GM23338 (cell line): Measurements from ENCODE around the gene ECPAS. TPM values are rescaled to one million over a fixed set of nuclear protein-coding genes. Genes with fewer than 3 reads are reported as not detected.

Source experiments
- ATAC-seq: fragments of 200-7000 bp; cut with Tn5 transposase; 3 replicates; pipeline ENCODE4 v1.9.1; 2020
- DNase-seq: peaks from one replicate; pipeline ENCODE4 v3.0.0-alpha.2; 2015; ENCODE audit warnings: low spot score
- H2AFZ ChIP-seq: fragments of 200-600 bp; sonication (generic); 2 replicates; pipeline ENCODE4 v1.8.0; 2016; ENCODE audit warnings: antibody characterized with exemption, mild to moderate bottlenecking, moderate library complexity
- H3F3A ChIP-seq: fragments of 200-600 bp; sonication (generic); replicated peaks from 2 replicates; pipeline ENCODE4 v1.8.0; 2017; ENCODE audit warnings: antibody characterized with exemption, mixed run types, low read depth
- H3K27ac ChIP-seq: fragments of 200-600 bp; sonication (generic); 2 replicates; pipeline ENCODE4 v1.6.1; 2016; ENCODE audit warnings: low read depth
- H3K27me3 ChIP-seq: fragments of 200-600 bp; sonication (generic); 2 replicates; pipeline ENCODE4 v1.8.0; 2016; ENCODE audit warnings: mild to moderate bottlenecking, mixed run types, moderate library complexity; ENCODE audit not compliant: insufficient read depth
- H3K36me3 ChIP-seq: fragments of 200-600 bp; sonication (generic); 2 replicates; pipeline ENCODE4 v1.8.0; 2016; ENCODE audit warnings: mild to moderate bottlenecking; ENCODE audit not compliant: insufficient read depth
- H3K4me1 ChIP-seq: fragments of 200-600 bp; sonication (generic); 2 replicates; pipeline ENCODE4 v1.8.0; 2016; ENCODE audit warnings: mild to moderate bottlenecking, moderate library complexity; ENCODE audit not compliant: insufficient read depth
- H3K4me2 ChIP-seq: fragments of 200-600 bp; sonication (generic); 2 replicates; pipeline ENCODE4 v1.7.1; 2017; ENCODE audit warnings: mixed run types
- H3K4me3 ChIP-seq: fragments of 200-600 bp; sonication (generic); 2 replicates; pipeline ENCODE4 v1.6.1; 2016; ENCODE audit warnings: mixed run types
- H3K79me2 ChIP-seq: fragments of 200-600 bp; sonication (generic); replicated peaks from 2 replicates; pipeline ENCODE4 v1.8.0; 2017; ENCODE audit warnings: mild to moderate bottlenecking; ENCODE audit not compliant: insufficient read depth
- H3K9me2 ChIP-seq: fragments of 200-600 bp; sonication (generic); 2 replicates; pipeline ENCODE4 v1.8.0; 2017; ENCODE audit not compliant: insufficient read depth
- H4K20me1 ChIP-seq: fragments of 200-600 bp; sonication (generic); replicated peaks from 2 replicates; pipeline ENCODE4 v1.8.0; 2017; ENCODE audit warnings: mild to moderate bottlenecking; ENCODE audit not compliant: insufficient read depth
- H3K27ac Mint-ChIP-seq: 2 replicates; pipeline ENCODE4 v1.8.0; 2020; ENCODE audit warnings: inconsistent platforms, mild to moderate bottlenecking, moderate library complexity, mixed read lengths
- H3K27me3 Mint-ChIP-seq: 3 replicates; pipeline ENCODE4 v1.8.0; 2022; ENCODE audit warnings: low read depth, mild to moderate bottlenecking, moderate library complexity, mixed read lengths, inconsistent platforms; ENCODE audit not compliant: insufficient read depth, poor library complexity
- H3K36me3 Mint-ChIP-seq: 3 replicates; pipeline ENCODE4 v1.8.0; 2021; ENCODE audit warnings: low read depth, mild to moderate bottlenecking, inconsistent platforms, moderate library complexity, mixed read lengths
- H3K4me1 Mint-ChIP-seq: 3 replicates; pipeline ENCODE4 v1.8.0; 2020; ENCODE audit warnings: mild to moderate bottlenecking, inconsistent platforms, mixed read lengths
- H3K4me3 Mint-ChIP-seq: 3 replicates; pipeline ENCODE4 v1.8.0; 2021; ENCODE audit warnings: moderate library complexity, mild to moderate bottlenecking, inconsistent platforms, mixed read lengths
- H3K9me3 Mint-ChIP-seq: 3 replicates; pipeline ENCODE4 v1.8.0; 2020; ENCODE audit warnings: moderate library complexity, mild to moderate bottlenecking, inconsistent platforms, mixed read lengths
- CREB1 ChIP-seq: fragments of 250-450 bp; sonication (Bioruptor Pico); IDR thresholded peaks from 2 replicates; pipeline ENCODE4 v1.5.0; 2020; ENCODE audit warnings: low read depth, mild to moderate bottlenecking, moderate library complexity
- EZH2 ChIP-seq: fragments of 200-600 bp; sonication (generic); IDR thresholded peaks from one replicate; pipeline ENCODE4 v1.8.0; 2017; ENCODE audit warnings: antibody characterized with exemption, mild to moderate bottlenecking, low read depth; ENCODE audit not compliant: unreplicated experiment
- EZH2phosphoT487 ChIP-seq: fragments of 200-600 bp; sonication (generic); IDR thresholded peaks from one replicate; pipeline ENCODE4 v1.8.1; 2018; ENCODE audit warnings: antibody characterized with exemption; ENCODE audit not compliant: unreplicated experiment
- JUNB ChIP-seq: IDR thresholded peaks from one replicate; pipeline ENCODE4 v1.6.1; 2016; ENCODE audit warnings: antibody characterized with exemption; ENCODE audit not compliant: unreplicated experiment
- NANOG ChIP-seq: IDR thresholded peaks from 2 replicates; pipeline ENCODE4 v1.6.1; 2016; ENCODE audit warnings: antibody characterized with exemption, borderline replicate concordance
- POLR2AphosphoS5 ChIP-seq: IDR thresholded peaks from 2 replicates; pipeline ENCODE4 v1.6.1; 2016; ENCODE audit warnings: antibody characterized with exemption, low read depth
- STAT1 ChIP-seq: IDR thresholded peaks from one replicate; pipeline ENCODE4 v1.6.1; 2016; ENCODE audit warnings: antibody characterized with exemption; ENCODE audit not compliant: unreplicated experiment
- ZNF114 ChIP-seq: fragments of 250-450 bp; sonication (Bioruptor Pico); IDR thresholded peaks from 2 replicates; pipeline ENCODE4 v1.5.0; 2020; ENCODE audit warnings: mild to moderate bottlenecking, moderate library complexity
- ZNF331 ChIP-seq: fragments of 250-450 bp; sonication (Bioruptor Pico); IDR thresholded peaks from 2 replicates; pipeline ENCODE4 v1.5.0; 2020; ENCODE audit warnings: low read depth, mild to moderate bottlenecking, moderate library complexity
- polyA plus RNA-seq: library from polyadenylated mRNA; unstranded; fragments of >200 nt; fragmentation: Nextera tagmentation; extraction: Ambion mirVana; gene quantifications from 2 replicates; pipeline ENCODE4 v1.2.1, GENCODE V29; 2016
- total RNA-seq: library from RNA; depleted of rRNA; stranded (reverse); fragments of >200 nt; shearing (Covaris generic); gene quantifications from 2 replicates; pipeline ENCODE4 v1.2.3, GENCODE V29; 2014
- TF ChIP-seq, protein P1 (sequence below): fragments of 250-450 bp; sonication (Bioruptor Pico); IDR thresholded peaks from 2 replicates; pipeline ENCODE4 v1.5.0; 2020; ENCODE audit warnings: mild to moderate bottlenecking, moderate library complexity
- TF ChIP-seq, protein P2 (sequence below): IDR thresholded peaks from one replicate; pipeline ENCODE4 v1.6.1; 2018; ENCODE audit warnings: antibody characterized with exemption; ENCODE audit not compliant: unreplicated experiment
- TF ChIP-seq, protein P3 (sequence below): IDR thresholded peaks from 2 replicates; pipeline ENCODE4 v1.6.1; 2016; ENCODE audit warnings: antibody characterized with exemption
- TF ChIP-seq, protein P4 (sequence below), 2 experiments: fragments of 200-600 bp in 1 of 2; sonication (generic) in 1 of 2; conservative IDR thresholded peaks; 2 replicates each; pipeline versions ENCODE4 v1.5.1 to v1.6.1; 2016 to 2017; ENCODE audit warnings: antibody characterized with exemption in 2 of 2, low read depth in 2 of 2, mild to moderate bottlenecking in 2 of 2, moderate library complexity in 1 of 2

Gene ECPAS
- total and polyA plus RNA-seq, 2 experiments from 2014 or later, result 51.4 to 104 TPM

DNA sequence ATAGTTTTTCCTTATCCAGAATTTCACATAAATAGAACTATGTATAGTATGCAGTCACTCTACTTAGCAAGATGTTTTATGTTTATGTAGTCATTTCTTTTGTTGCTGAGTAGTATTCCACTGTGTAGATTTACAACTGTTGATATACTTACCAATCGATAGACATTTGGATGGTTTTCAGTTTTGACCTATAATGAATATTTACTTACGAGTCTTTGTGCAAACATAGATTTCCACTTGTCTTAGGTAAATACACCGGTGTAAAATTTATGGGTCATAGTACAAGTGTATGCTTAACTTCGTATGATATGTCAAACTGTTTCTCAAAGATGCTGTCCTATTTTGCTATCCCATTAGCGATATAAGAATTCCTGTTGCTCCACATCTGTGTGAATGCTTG is 134.4 kb downstream of the ECPAS start:
- H3K4me2 ChIP-seq, result no peak overlapping the region
- H3K4me3 ChIP-seq, result no peak overlapping the region
- DNase-seq (no peak), ATAC-seq (no peak)
- H3K4me3 Mint-ChIP-seq, result no peak overlapping the region
- H3F3A ChIP-seq, result no peaks in the 10 kb centered on the region
- no peaks in the 10 kb centered on the region for H3K9me3 Mint-ChIP-seq
- no peak overlapping the region for H3K27ac Mint-ChIP-seq
- H2AFZ ChIP-seq, result no peak overlapping the region
- no peaks in the 10 kb centered on the region for H3K36me3 ChIP-seq
- H3K4me1 ChIP-seq, result no peaks in the 10 kb centered on the region
- H3K4me1 Mint-ChIP-seq, result no peaks in the 10 kb centered on the region
- H3K36me3 Mint-ChIP-seq, result no peaks in the 10 kb centered on the region
- H3K27me3 ChIP-seq, result no peaks in the 10 kb centered on the region
- peaks cover 4% of the 10 kb centered on the region for H3K27me3 Mint-ChIP-seq
- no peaks in the 10 kb centered on the region for H3K9me2 ChIP-seq
- no peak overlapping the region for H3K27ac ChIP-seq
- no peak for TF ChIP-seq STAT1
- TF ChIP-seq, protein P1, sequence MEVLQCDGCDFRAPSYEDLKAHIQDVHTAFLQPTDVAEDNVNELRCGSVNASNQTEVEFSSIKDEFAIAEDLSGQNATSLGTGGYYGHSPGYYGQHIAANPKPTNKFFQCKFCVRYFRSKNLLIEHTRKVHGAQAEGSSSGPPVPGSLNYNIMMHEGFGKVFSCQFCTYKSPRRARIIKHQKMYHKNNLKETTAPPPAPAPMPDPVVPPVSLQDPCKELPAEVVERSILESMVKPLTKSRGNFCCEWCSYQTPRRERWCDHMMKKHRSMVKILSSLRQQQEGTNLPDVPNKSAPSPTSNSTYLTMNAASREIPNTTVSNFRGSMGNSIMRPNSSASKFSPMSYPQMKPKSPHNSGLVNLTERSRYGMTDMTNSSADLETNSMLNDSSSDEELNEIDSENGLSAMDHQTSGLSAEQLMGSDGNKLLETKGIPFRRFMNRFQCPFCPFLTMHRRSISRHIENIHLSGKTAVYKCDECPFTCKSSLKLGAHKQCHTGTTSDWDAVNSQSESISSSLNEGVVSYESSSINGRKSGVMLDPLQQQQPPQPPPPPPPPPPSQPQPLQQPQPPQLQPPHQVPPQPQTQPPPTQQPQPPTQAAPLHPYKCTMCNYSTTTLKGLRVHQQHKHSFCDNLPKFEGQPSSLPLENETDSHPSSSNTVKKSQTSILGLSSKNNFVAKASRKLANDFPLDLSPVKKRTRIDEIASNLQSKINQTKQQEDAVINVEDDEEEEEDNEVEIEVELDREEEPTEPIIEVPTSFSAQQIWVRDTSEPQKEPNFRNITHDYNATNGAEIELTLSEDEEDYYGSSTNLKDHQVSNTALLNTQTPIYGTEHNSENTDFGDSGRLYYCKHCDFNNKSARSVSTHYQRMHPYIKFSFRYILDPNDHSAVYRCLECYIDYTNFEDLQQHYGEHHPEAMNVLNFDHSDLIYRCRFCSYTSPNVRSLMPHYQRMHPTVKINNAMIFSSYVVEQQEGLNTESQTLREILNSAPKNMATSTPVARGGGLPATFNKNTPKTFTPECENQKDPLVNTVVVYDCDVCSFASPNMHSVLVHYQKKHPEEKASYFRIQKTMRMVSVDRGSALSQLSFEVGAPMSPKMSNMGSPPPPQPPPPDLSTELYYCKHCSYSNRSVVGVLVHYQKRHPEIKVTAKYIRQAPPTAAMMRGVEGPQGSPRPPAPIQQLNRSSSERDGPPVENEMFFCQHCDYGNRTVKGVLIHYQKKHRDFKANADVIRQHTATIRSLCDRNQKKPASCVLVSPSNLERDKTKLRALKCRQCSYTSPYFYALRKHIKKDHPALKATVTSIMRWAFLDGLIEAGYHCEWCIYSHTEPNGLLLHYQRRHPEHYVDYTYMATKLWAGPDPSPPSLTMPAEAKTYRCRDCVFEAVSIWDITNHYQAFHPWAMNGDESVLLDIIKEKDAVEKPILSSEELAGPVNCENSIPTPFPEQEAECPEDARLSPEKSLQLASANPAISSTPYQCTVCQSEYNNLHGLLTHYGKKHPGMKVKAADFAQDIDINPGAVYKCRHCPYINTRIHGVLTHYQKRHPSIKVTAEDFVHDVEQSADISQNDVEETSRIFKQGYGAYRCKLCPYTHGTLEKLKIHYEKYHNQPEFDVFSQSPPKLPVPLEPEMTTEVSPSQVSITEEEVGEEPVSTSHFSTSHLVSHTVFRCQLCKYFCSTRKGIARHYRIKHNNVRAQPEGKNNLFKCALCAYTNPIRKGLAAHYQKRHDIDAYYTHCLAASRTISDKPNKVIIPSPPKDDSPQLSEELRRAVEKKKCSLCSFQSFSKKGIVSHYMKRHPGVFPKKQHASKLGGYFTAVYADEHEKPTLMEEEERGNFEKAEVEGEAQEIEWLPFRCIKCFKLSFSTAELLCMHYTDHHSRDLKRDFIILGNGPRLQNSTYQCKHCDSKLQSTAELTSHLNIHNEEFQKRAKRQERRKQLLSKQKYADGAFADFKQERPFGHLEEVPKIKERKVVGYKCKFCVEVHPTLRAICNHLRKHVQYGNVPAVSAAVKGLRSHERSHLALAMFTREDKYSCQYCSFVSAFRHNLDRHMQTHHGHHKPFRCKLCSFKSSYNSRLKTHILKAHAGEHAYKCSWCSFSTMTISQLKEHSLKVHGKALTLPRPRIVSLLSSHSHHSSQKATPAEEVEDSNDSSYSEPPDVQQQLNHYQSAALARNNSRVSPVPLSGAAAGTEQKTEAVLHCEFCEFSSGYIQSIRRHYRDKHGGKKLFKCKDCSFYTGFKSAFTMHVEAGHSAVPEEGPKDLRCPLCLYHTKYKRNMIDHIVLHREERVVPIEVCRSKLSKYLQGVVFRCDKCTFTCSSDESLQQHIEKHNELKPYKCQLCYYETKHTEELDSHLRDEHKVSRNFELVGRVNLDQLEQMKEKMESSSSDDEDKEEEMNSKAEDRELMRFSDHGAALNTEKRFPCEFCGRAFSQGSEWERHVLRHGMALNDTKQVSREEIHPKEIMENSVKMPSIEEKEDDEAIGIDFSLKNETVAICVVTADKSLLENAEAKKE (CRISPR knock-in tag), result no peak
- TF ChIP-seq, protein P2, sequence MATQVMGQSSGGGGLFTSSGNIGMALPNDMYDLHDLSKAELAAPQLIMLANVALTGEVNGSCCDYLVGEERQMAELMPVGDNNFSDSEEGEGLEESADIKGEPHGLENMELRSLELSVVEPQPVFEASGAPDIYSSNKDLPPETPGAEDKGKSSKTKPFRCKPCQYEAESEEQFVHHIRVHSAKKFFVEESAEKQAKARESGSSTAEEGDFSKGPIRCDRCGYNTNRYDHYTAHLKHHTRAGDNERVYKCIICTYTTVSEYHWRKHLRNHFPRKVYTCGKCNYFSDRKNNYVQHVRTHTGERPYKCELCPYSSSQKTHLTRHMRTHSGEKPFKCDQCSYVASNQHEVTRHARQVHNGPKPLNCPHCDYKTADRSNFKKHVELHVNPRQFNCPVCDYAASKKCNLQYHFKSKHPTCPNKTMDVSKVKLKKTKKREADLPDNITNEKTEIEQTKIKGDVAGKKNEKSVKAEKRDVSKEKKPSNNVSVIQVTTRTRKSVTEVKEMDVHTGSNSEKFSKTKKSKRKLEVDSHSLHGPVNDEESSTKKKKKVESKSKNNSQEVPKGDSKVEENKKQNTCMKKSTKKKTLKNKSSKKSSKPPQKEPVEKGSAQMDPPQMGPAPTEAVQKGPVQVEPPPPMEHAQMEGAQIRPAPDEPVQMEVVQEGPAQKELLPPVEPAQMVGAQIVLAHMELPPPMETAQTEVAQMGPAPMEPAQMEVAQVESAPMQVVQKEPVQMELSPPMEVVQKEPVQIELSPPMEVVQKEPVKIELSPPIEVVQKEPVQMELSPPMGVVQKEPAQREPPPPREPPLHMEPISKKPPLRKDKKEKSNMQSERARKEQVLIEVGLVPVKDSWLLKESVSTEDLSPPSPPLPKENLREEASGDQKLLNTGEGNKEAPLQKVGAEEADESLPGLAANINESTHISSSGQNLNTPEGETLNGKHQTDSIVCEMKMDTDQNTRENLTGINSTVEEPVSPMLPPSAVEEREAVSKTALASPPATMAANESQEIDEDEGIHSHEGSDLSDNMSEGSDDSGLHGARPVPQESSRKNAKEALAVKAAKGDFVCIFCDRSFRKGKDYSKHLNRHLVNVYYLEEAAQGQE, result no peak
- TF ChIP-seq, protein P3, sequence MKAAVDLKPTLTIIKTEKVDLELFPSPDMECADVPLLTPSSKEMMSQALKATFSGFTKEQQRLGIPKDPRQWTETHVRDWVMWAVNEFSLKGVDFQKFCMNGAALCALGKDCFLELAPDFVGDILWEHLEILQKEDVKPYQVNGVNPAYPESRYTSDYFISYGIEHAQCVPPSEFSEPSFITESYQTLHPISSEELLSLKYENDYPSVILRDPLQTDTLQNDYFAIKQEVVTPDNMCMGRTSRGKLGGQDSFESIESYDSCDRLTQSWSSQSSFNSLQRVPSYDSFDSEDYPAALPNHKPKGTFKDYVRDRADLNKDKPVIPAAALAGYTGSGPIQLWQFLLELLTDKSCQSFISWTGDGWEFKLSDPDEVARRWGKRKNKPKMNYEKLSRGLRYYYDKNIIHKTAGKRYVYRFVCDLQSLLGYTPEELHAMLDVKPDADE, result no peak
- no peak for TF ChIP-seq EZH2phosphoT487
- TF ChIP-seq ZNF114, result no peak
- TF ChIP-seq ZNF331 (CRISPR knock-in tag), result no peak
- no peak for TF ChIP-seq EZH2
- no peak for TF ChIP-seq NANOG
- TF ChIP-seq JUNB, result no peak
- TF ChIP-seq, protein P4, sequence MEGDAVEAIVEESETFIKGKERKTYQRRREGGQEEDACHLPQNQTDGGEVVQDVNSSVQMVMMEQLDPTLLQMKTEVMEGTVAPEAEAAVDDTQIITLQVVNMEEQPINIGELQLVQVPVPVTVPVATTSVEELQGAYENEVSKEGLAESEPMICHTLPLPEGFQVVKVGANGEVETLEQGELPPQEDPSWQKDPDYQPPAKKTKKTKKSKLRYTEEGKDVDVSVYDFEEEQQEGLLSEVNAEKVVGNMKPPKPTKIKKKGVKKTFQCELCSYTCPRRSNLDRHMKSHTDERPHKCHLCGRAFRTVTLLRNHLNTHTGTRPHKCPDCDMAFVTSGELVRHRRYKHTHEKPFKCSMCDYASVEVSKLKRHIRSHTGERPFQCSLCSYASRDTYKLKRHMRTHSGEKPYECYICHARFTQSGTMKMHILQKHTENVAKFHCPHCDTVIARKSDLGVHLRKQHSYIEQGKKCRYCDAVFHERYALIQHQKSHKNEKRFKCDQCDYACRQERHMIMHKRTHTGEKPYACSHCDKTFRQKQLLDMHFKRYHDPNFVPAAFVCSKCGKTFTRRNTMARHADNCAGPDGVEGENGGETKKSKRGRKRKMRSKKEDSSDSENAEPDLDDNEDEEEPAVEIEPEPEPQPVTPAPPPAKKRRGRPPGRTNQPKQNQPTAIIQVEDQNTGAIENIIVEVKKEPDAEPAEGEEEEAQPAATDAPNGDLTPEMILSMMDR (conservative IDR thresholded peaks at IDR 0.05; ENCODE audit: low read depth in 2 of 2), result no peak
- no peak for TF ChIP-seq CREB1
- no peak for TF ChIP-seq POLR2AphosphoS5
- no peaks in the 10 kb centered on the region for H3K79me2 ChIP-seq
- no peaks in the 10 kb centered on the region for H4K20me1 ChIP-seq
